Neural progenitor cell (in vitro differentiated cells): ENCODE data around the gene CAPZB. TPM values are rescaled to one million over a fixed set of nuclear protein-coding genes. Genes with fewer than 3 reads are reported as not detected.
"Not testable (repeated sequence)": the region's sequence is repeated elsewhere in the genome, so short reads cannot be mapped to it uniquely, and the experiment has no call there.

Experiments
- DNase-seq: peaks from one replicate; pipeline ENCODE4 v3.0.0-alpha.2; 2016; ENCODE audit warnings: low spot score
- H2AFZ ChIP-seq: fragments of 200-600 bp; sonication (generic); replicated peaks from 2 replicates; pipeline ENCODE4 v1.6.1; 2016; ENCODE audit warnings: antibody characterized with exemption
- H3F3A ChIP-seq: fragments of 200-600 bp; sonication (generic); 2 replicates; pipeline ENCODE4 v1.6.1; 2016; ENCODE audit warnings: antibody characterized with exemption, low read depth
- H3K27ac ChIP-seq: fragments of 200-600 bp; sonication (generic); 2 replicates; pipeline ENCODE4 v1.5.1; 2016; ENCODE audit warnings: mild to moderate bottlenecking
- H3K27me3 ChIP-seq: fragments of 200-600 bp; sonication (generic); 2 replicates; pipeline ENCODE4 v1.6.1; 2016; ENCODE audit warnings: mild to moderate bottlenecking, moderate library complexity
- H3K36me3 ChIP-seq: fragments of 200-600 bp; sonication (generic); 2 replicates; pipeline ENCODE4 v1.5.1; 2016
- H3K4me1 ChIP-seq: fragments of 200-600 bp; sonication (generic); 2 replicates; pipeline ENCODE4 v1.6.1; 2016; ENCODE audit warnings: mixed run types
- H3K4me2 ChIP-seq: fragments of 200-600 bp; sonication (generic); 2 replicates; pipeline ENCODE4 v1.6.1; 2016
- H3K4me3 ChIP-seq: fragments of 200-600 bp; sonication (generic); 2 replicates; pipeline ENCODE4 v1.5.1; 2016
- H3K79me2 ChIP-seq: fragments of 200-600 bp; sonication (generic); 2 replicates; pipeline ENCODE4 v1.6.1; 2016; ENCODE audit warnings: low read depth
- H3K9ac ChIP-seq: fragments of 200-600 bp; sonication (generic); 2 replicates; pipeline ENCODE4 v1.6.1; 2016
- H3K9me3 ChIP-seq: fragments of 200-600 bp; sonication (generic); 2 replicates; pipeline ENCODE4 v1.5.1; 2016; ENCODE audit warnings: low read depth
- H4K20me1 ChIP-seq: fragments of 200-600 bp; sonication (generic); 2 replicates; pipeline ENCODE4 v1.6.1; 2016; ENCODE audit warnings: low read depth
- H3K27ac Mint-ChIP-seq: 3 replicates; pipeline ENCODE4 v1.8.0; 2021; ENCODE audit warnings: mixed read lengths
- H3K27me3 Mint-ChIP-seq: 2 replicates; pipeline ENCODE4 v1.8.0; 2022; ENCODE audit warnings: low read depth, mild to moderate bottlenecking, inconsistent platforms, moderate library complexity, mixed read lengths; ENCODE audit not compliant: insufficient read depth
- H3K36me3 Mint-ChIP-seq: 3 replicates; pipeline ENCODE4 v1.8.0; 2021; ENCODE audit warnings: mixed read lengths
- H3K4me1 Mint-ChIP-seq: 3 replicates; pipeline ENCODE4 v1.8.0; 2021; ENCODE audit warnings: mixed read lengths
- H3K4me3 Mint-ChIP-seq: 3 replicates; pipeline ENCODE4 v1.8.0; 2021; ENCODE audit warnings: mild to moderate bottlenecking, moderate library complexity, mixed read lengths
- H3K9me3 Mint-ChIP-seq: 3 replicates; pipeline ENCODE4 v1.8.0; 2020; ENCODE audit warnings: mixed read lengths
- EZH2 ChIP-seq: fragments of 200-600 bp; sonication (generic); IDR thresholded peaks from 2 replicates; pipeline ENCODE4 v1.6.1; 2017; ENCODE audit warnings: antibody characterized with exemption, mild to moderate bottlenecking, moderate library complexity
- EZH2phosphoT487 ChIP-seq: fragments of 200-600 bp; sonication (generic); IDR thresholded peaks from 2 replicates; pipeline ENCODE4 v1.6.1; 2017; ENCODE audit warnings: antibody characterized with exemption
- total RNA-seq: library from RNA; depleted of rRNA; stranded (reverse); fragments of >200 nt; gene quantifications from 2 replicates; pipeline ENCODE4 v1.2.3, GENCODE V29; 2015; ENCODE audit warnings: low replicate concordance
- TF ChIP-seq, protein P1 (sequence below): fragments of 200-600 bp; sonication (generic); IDR thresholded peaks from 2 replicates; pipeline ENCODE4 v1.5.1; 2017; ENCODE audit warnings: antibody characterized with exemption, mild to moderate bottlenecking

The CAPZB gene
- total RNA-seq, 1 donor from 2014 or later = 134 TPM

DNA sequence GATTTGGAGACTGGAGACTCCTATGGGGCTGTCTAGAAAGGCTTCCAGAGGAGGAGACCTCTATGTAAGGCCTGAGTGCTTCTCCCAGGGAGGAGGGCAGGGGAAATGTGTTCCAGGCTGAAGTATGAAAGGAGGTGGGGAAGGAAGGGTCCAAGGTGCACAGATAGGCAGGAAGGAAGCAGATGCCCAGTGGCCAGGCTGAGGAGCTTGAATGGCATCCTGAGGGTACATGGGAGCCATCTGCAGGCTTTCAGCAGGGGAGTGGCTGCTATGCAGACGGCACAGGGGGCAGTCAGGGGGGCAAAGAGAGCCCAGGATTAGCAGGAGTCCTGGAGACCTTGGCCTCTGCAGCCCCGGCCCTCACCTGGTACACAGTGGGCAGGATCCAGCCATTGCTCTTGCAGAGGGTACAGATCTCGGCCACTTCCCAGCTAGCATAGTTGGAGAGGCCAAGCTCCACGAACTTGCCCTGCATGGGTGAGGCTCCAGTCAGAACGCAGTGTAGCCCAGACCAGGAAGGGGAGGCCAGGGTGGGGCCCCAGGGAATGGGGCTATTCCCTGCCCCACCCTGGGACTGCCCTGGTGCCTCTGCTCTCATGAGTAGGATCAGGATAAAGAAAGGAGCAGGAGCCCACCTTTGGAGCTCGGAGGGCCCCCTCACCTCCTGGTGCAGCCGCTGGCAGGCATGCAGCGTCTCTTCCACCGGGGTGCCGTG, 177.4 kb downstream of the CAPZB start:
- no peak for DNase-seq
- Mint-ChIP-seq H3K4me1 (peaks cover 23% of the 10 kb centered on the region), H3K27ac (no peak overlapping the region), H3K36me3 (peaks cover 30% of the 10 kb centered on the region), H3K27me3 (peaks cover 5% of the 10 kb centered on the region), H3K4me3 (no peak overlapping the region), H3K9me3 (no peaks in the 10 kb centered on the region)
- peaks cover 32% of the 10 kb centered on the region for H3K79me2 ChIP-seq
- TF ChIP-seq, protein P1, sequence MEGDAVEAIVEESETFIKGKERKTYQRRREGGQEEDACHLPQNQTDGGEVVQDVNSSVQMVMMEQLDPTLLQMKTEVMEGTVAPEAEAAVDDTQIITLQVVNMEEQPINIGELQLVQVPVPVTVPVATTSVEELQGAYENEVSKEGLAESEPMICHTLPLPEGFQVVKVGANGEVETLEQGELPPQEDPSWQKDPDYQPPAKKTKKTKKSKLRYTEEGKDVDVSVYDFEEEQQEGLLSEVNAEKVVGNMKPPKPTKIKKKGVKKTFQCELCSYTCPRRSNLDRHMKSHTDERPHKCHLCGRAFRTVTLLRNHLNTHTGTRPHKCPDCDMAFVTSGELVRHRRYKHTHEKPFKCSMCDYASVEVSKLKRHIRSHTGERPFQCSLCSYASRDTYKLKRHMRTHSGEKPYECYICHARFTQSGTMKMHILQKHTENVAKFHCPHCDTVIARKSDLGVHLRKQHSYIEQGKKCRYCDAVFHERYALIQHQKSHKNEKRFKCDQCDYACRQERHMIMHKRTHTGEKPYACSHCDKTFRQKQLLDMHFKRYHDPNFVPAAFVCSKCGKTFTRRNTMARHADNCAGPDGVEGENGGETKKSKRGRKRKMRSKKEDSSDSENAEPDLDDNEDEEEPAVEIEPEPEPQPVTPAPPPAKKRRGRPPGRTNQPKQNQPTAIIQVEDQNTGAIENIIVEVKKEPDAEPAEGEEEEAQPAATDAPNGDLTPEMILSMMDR = no peak
- TF ChIP-seq EZH2phosphoT487 (no peak), EZH2 (no peak)
- peaks cover 7% of the 10 kb centered on the region for H3K4me1 ChIP-seq
- no peak overlapping the region for H3K9ac ChIP-seq
- no peaks in the 10 kb centered on the region for H3F3A ChIP-seq
- no peaks in the 10 kb centered on the region for H3K27me3 ChIP-seq
- H3K4me3 ChIP-seq = no peak overlapping the region
- no peak overlapping the region for H3K4me2 ChIP-seq
- H3K27ac ChIP-seq = no peak overlapping the region
- H4K20me1 ChIP-seq = peaks cover 29% of the 10 kb centered on the region
- no peaks in the 10 kb centered on the region for H3K36me3 ChIP-seq
- no peak overlapping the region for H2AFZ ChIP-seq
- no peaks in the 10 kb centered on the region for H3K9me3 ChIP-seq

DNA sequence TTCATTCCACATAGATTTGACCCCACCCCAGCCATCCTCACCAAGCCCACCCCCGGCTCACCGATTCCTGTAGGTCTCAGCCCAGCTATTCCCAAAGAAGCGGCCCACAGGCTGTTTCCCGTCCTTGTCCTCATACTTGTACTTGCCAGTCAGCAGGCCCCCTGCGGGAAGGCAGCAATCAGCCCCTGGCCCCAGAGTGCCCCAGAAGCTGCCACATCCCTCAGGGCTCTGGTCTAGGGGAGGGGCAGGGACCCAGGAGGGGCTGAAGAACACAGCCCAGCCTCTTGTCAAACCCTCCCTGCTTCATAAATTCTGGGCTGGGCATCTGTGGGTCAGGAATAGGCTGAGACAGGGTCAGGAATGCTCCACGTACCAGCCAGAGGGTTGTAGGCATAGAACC, 178.4 kb downstream of the CAPZB start:
- TF ChIP-seq EZH2phosphoT487 (no peak), EZH2 (no peak)
- TF ChIP-seq, protein P1 = no peak
- no peak for DNase-seq
- Histone ChIP-seq H3K79me2 (peaks cover 28% of the 10 kb centered on the region), H3K4me2 (no peak overlapping the region), H3K27ac (no peak overlapping the region), H3F3A (no peaks in the 10 kb centered on the region), H3K4me1 (peaks cover 7% of the 10 kb centered on the region), H3K36me3 (no peaks in the 10 kb centered on the region), H4K20me1 (peaks cover 29% of the 10 kb centered on the region), H3K9me3 (no peaks in the 10 kb centered on the region), H2AFZ (no peak overlapping the region), H3K4me3 (no peak overlapping the region), H3K9ac (no peak overlapping the region), H3K27me3 (no peaks in the 10 kb centered on the region)
- Mint-ChIP-seq H3K27me3 (peaks cover 3% of the 10 kb centered on the region), H3K9me3 (no peaks in the 10 kb centered on the region), H3K36me3 (peaks cover 35% of the 10 kb centered on the region), H3K27ac (no peak overlapping the region), H3K4me3 (no peak overlapping the region), H3K4me1 (peaks cover 22% of the 10 kb centered on the region)

DNA sequence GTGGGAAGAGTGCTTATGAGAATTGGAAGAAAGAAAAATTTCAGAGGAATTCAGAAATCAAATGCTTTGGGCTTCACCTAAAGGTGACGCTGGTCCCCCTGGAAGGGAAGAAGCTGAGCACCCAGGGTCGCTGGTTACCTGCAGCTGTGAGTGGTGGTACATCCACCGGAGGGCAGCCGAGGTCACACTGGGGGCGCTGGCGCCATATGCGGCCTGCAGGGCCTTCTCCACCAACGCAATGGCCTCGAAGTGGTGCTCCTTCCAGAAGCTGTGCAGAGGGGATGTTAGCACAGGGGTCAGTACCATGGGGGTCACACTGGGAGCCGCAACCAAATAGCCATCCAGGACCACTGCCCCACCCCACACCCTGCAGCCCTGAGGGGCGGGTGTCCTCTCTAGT, 179.5 kb downstream of the CAPZB start:
- no peak overlapping the region for H3K27ac ChIP-seq
- peaks cover 4% of the 10 kb centered on the region for H3K4me1 ChIP-seq
- no peak overlapping the region for H3K4me2 ChIP-seq
- no peak overlapping the region for H2AFZ ChIP-seq
- no peaks in the 10 kb centered on the region for H3K27me3 ChIP-seq
- H3K4me1 Mint-ChIP-seq = peaks cover 17% of the 10 kb centered on the region
- DNase-seq = no peak
- no peak overlapping the region for H3K9ac ChIP-seq
- peaks cover 23% of the 10 kb centered on the region for H4K20me1 ChIP-seq
- H3K27me3 Mint-ChIP-seq = peaks cover 3% of the 10 kb centered on the region
- TF ChIP-seq EZH2 = no peak
- no peak for TF ChIP-seq EZH2phosphoT487
- TF ChIP-seq, protein P1 = no peak
- no peak overlapping the region for H3K27ac Mint-ChIP-seq
- H3K9me3 ChIP-seq = no peaks in the 10 kb centered on the region
- peaks cover 35% of the 10 kb centered on the region for H3K36me3 Mint-ChIP-seq
- H3K4me3 ChIP-seq = no peak overlapping the region
- no peaks in the 10 kb centered on the region for H3K9me3 Mint-ChIP-seq
- H3K4me3 Mint-ChIP-seq = no peak overlapping the region
- H3F3A ChIP-seq = no peaks in the 10 kb centered on the region
- H3K79me2 ChIP-seq = peaks cover 20% of the 10 kb centered on the region
- no peaks in the 10 kb centered on the region for H3K36me3 ChIP-seq

- not testable (repeated sequence) for H3K4me1 ChIP-seq, H3K9me3 Mint-ChIP-seq, H3K9me3 ChIP-seq, H3K27me3 ChIP-seq, H3K4me3 Mint-ChIP-seq, H3K27ac Mint-ChIP-seq, H3K4me1 Mint-ChIP-seq, H3K36me3 ChIP-seq, H4K20me1 ChIP-seq, H3K27ac ChIP-seq, H3F3A ChIP-seq, H2AFZ ChIP-seq, H3K27me3 Mint-ChIP-seq, H3K4me3 ChIP-seq, H3K79me2 ChIP-seq, H3K4me2 ChIP-seq, DNase-seq, H3K9ac ChIP-seq
- peaks cover 45% of the 10 kb centered on the region for H3K36me3 Mint-ChIP-seq
Observed at GRCh38 chr1:19304081-19304480, 181.3 kb downstream of the CAPZB start.
